HCT116 (cell line): ENCODE results near the gene PRPF39. TPM values are rescaled to one million over a fixed set of nuclear protein-coding genes. Genes with fewer than 3 reads are reported as not detected.
A peak's percentile ranks its signal among the peaks of the same experiment; 100 is the strongest.

Experiments
- ATAC-seq: fragments of 200-7000 bp; cut with Tn5 transposase; 2 replicates; pipeline ENCODE4 v1.9.1; 2020; ENCODE audit warnings: mild to moderate bottlenecking, moderate library complexity
- BruUV-seq: library from RNA; stranded (reverse); fragments of 400-500 nt; replicated peaks from 2 replicates; lab custom pipeline; 2021; lab: Mats Ljungman, UMichigan
- CTCF ChIA-PET: fragments of 300-600 bp; sonication (Branson Sonifier 250); formaldehyde crosslinking; loops from one replicate; lab custom pipeline; 2021; ENCODE audit warnings: antibody characterized with exemption; lab: Charles Lee
- POLR2A ChIA-PET: fragments of 300-600, 350-600 bp; sonication (Branson Sonifier 250); formaldehyde crosslinking; loops from one replicate; lab custom pipeline; 2021; ENCODE audit warnings: antibody characterized with exemption; lab: Charles Lee
- RAD21 ChIA-PET, 2 experiments: fragments of 300-600 bp; sonication (Branson Sonifier 250); formaldehyde crosslinking; loops; one replicate each; lab custom pipeline; 2023; ENCODE audit warnings: low total read pairs in 2 of 2; ENCODE audit not compliant: uncharacterized antibody in 2 of 2, unreplicated experiment in 2 of 2, low non-redundant PET in 1 of 2; lab: Charles Lee
- DNase-seq: peaks from one replicate; pipeline ENCODE4 v3.0.0-alpha.2; 2010; ENCODE audit warnings: low read depth, low spot score
- H2AFZ ChIP-seq: fragments of 200-600 bp; shearing (Covaris generic), sonication (generic); 2 replicates; pipeline ENCODE4 v1.6.1; 2017; ENCODE audit warnings: low read depth, mixed run types, mixed read lengths, antibody characterized with exemption, low read length; ENCODE audit not compliant: poor library complexity, severe bottlenecking
- H3K27ac ChIP-seq: 2 replicates; pipeline ENCODE4 v1.5.1; 2012; ENCODE audit warnings: low read depth, low read length
- H3K27me3 ChIP-seq: fragments of 200-600 bp; sonication (generic); 2 replicates; pipeline ENCODE4 v1.6.1; 2016; ENCODE audit warnings: mixed run types, low read length, mixed read lengths; ENCODE audit not compliant: insufficient read depth
- H3K36me3 ChIP-seq, 2 experiments: fragments of 200-500 bp in 1 of 2; fragments of 200-600 bp in 1 of 2; sonication (Bioruptor generic) in 1 of 2; sonication (generic) in 1 of 2; 2 replicates each; pipeline versions ENCODE4 v1.5.1 to v1.6.1; 2014 to 2016; ENCODE audit warnings: low read length in 2 of 2, inconsistent platforms in 1 of 2, mixed read lengths in 1 of 2, mixed run types in 1 of 2; ENCODE audit not compliant: insufficient read depth in 2 of 2, control insufficient read depth in 1 of 2
- H3K4me1 ChIP-seq, 2 experiments: fragments of 200-600 bp in 1 of 2; sonication (generic) in 1 of 2; 2 replicates each; pipeline versions ENCODE4 v1.5.1 to v1.6.1; 2012 to 2017; ENCODE audit warnings: low read length in 2 of 2, inconsistent platforms in 1 of 2, mild to moderate bottlenecking in 1 of 2, mixed read lengths in 1 of 2, mixed run types in 1 of 2, moderate library complexity in 1 of 2; ENCODE audit not compliant: insufficient read depth in 2 of 2, control insufficient read depth in 1 of 2
- H3K4me2 ChIP-seq: fragments of 200-600 bp; sonication (generic); 2 replicates; pipeline ENCODE4 v1.6.1; 2017; ENCODE audit warnings: mixed run types, low read length, mixed read lengths
- H3K4me3 ChIP-seq, 2 experiments: fragments of 200-600 bp in 1 of 2; sonication (generic) in 1 of 2; replicated peaks in 1 of 2; 2 replicates each; pipeline ENCODE4 v1.5.1; 2011 to 2016; ENCODE audit warnings: low read length in 2 of 2, control low read depth in 1 of 2, low read depth in 1 of 2, mild to moderate bottlenecking in 1 of 2, mixed read lengths in 1 of 2, mixed run types in 1 of 2
- H3K79me2 ChIP-seq: fragments of 200-600 bp; sonication (generic); 2 replicates; pipeline ENCODE4 v1.6.1; 2017; ENCODE audit warnings: mild to moderate bottlenecking, mixed run types, low read length, moderate library complexity, mixed read lengths; ENCODE audit not compliant: insufficient read depth
- H3K9ac ChIP-seq: fragments of 200-600 bp; sonication (generic); 2 replicates; pipeline ENCODE4 v1.6.1; 2016; ENCODE audit warnings: low read length, mixed read lengths
- H3K9me2 ChIP-seq: fragments of 200-600 bp; sonication (generic), shearing (Covaris generic); 2 replicates; pipeline ENCODE4 v1.6.1; 2017; ENCODE audit warnings: mixed run types, mild to moderate bottlenecking, moderate library complexity; ENCODE audit not compliant: insufficient read depth
- H3K9me3 ChIP-seq, 2 experiments: fragments of 200-500 bp in 1 of 2; fragments of 200-600 bp in 1 of 2; sonication (Bioruptor generic) in 1 of 2; sonication (generic) in 1 of 2; 2 replicates each; pipeline ENCODE4 v1.6.1; 2014 to 2017; ENCODE audit warnings: low read length in 2 of 2, mixed read lengths in 2 of 2, inconsistent platforms in 1 of 2, low read depth in 1 of 2, mild to moderate bottlenecking in 1 of 2, mixed run types in 1 of 2, moderate library complexity in 1 of 2; ENCODE audit not compliant: control insufficient read depth in 1 of 2, insufficient read depth in 1 of 2
- H4K20me1 ChIP-seq: fragments of 200-600 bp; sonication (generic), shearing (Covaris generic); 2 replicates; pipeline ENCODE4 v1.6.1; 2017; ENCODE audit warnings: mixed run types, mild to moderate bottlenecking, moderate library complexity; ENCODE audit not compliant: insufficient read depth
- CBX3 ChIP-seq: IDR thresholded peaks from 2 replicates; pipeline ENCODE4 v1.6.1; 2012; ENCODE audit warnings: low read depth
- CEBPB ChIP-seq: IDR thresholded peaks from 2 replicates; pipeline ENCODE4 v1.6.1; 2012; ENCODE audit warnings: low read depth
- EGR1 ChIP-seq: IDR thresholded peaks from 2 replicates; pipeline ENCODE4 v1.6.1; 2012; ENCODE audit warnings: low read depth
- EZH2 ChIP-seq: fragments of 200-600 bp; sonication (generic); IDR thresholded peaks from 2 replicates; pipeline ENCODE4 v1.6.1; 2017; ENCODE audit warnings: antibody characterized with exemption, mixed run types
- POLR2A ChIP-seq: IDR thresholded peaks from 2 replicates; pipeline ENCODE4 v1.7.0; 2011; ENCODE audit warnings: borderline replicate concordance; ENCODE audit not compliant: insufficient read depth, insufficient read length; ENCODE audit errors: extremely low read depth
- RAD21 ChIP-seq: IDR thresholded peaks from 2 replicates; pipeline ENCODE4 v1.6.1; 2012; ENCODE audit warnings: low read depth, mild to moderate bottlenecking
- SIN3A ChIP-seq: IDR thresholded peaks from 2 replicates; pipeline ENCODE4 v1.6.1; 2012; ENCODE audit warnings: low read depth
- SRF ChIP-seq: IDR thresholded peaks from 2 replicates; pipeline ENCODE4 v1.6.1; 2012; ENCODE audit warnings: low read depth
- YY1 ChIP-seq: IDR thresholded peaks from 2 replicates; pipeline ENCODE4 v1.6.1; 2011; ENCODE audit warnings: low read length, low read depth, moderate library complexity, mild to moderate bottlenecking; ENCODE audit not compliant: insufficient replicate concordance; ENCODE audit errors: extremely low read depth
- ZFX ChIP-seq: fragments of 450-650 bp; IDR thresholded peaks from 2 replicates; pipeline ENCODE4 v1.6.1; 2017
- intact Hi-C: fragments of 100-400 bp; cut with micrococcal nuclease; formaldehyde crosslinking; loops from 2 replicates; pipeline ENCODE4 v1.10.0; 2022
- total RNA-seq: library from RNA; stranded (reverse); gene quantifications from one replicate; pipeline ENCODE4 v1.2.1, GENCODE V29; 2021; ENCODE audit not compliant: unreplicated experiment
- TF ChIP-seq, protein P1 (sequence below): IDR thresholded peaks from 2 replicates; pipeline ENCODE4 v1.6.1; 2012
- TF ChIP-seq, protein P2 (sequence below): IDR thresholded peaks from 2 replicates; pipeline ENCODE4 v1.6.1; 2011; ENCODE audit warnings: mild to moderate bottlenecking, low read length, moderate library complexity; ENCODE audit not compliant: insufficient replicate concordance; ENCODE audit errors: extremely low read depth
- TF ChIP-seq, protein P3 (sequence below), 3 experiments: fragments of 200-600 bp in 1 of 3; sonication (generic) in 1 of 3; IDR thresholded peaks in 2 of 3; conservative IDR thresholded peaks in 1 of 3; 2 replicates each; pipeline ENCODE4 v1.5.1; 2012 to 2017; ENCODE audit warnings: low read depth in 2 of 3, low read length in 2 of 3, antibody characterized with exemption in 1 of 3, borderline replicate concordance in 1 of 3, control low read depth in 1 of 3, mild to moderate bottlenecking in 1 of 3, mixed read lengths in 1 of 3, mixed run types in 1 of 3, moderate library complexity in 1 of 3; ENCODE audit not compliant: insufficient read depth in 1 of 3
- TF ChIP-seq, protein P4 (sequence below): IDR thresholded peaks from 2 replicates; pipeline ENCODE4 v1.6.1; 2012

Gene PRPF39
- total RNA-seq, 1 experiment from 2014 or later, result 44.7 TPM

DNA sequence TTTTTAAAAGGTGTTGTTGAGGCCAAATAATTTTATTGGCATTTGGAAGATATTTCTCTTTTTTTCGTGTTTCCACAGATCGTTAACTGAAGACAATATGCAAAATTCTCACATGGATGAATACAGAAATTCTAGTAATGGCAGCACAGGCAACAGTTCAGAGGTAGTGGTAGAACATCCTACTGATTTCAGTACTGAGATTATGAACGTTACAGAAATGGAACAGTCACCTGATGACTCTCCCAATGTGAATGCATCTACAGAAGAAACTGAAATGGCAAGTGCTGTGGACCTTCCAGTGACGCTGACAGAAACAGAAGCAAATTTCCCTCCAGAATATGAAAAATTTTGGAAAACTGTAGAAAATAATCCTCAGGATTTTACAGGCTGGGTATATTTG is 11.2 kb downstream of the PRPF39 start (continued):
- no peak for TF ChIP-seq SIN3A
- TF ChIP-seq, protein P1, sequence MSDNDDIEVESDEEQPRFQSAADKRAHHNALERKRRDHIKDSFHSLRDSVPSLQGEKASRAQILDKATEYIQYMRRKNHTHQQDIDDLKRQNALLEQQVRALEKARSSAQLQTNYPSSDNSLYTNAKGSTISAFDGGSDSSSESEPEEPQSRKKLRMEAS, result no peak

DNA sequence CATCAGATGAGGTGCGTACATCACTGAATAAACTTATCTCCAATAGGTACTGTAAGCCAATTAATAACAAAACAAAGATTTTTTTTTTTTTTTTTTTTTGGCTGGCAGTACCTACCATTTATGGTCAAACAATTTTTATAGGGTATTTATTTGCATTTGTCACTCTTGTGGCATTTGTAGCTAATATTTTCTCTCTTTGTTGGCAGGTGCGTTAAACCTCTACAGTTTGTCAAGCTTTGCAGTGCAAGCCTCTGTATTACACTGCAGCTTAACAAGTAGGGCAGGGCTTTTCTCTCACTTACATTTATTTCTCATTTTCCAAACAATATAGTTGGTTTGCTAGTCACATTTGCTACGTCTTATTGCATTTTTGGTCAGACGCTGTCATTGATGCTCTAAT is 12.3 kb downstream of the PRPF39 start:
- Histone ChIP-seq H3K9ac (no peak overlapping the region), H3K4me2 (no peak overlapping the region), H3K36me3 (peaks cover 35 to 36% of the 10 kb centered on the region in 2 experiments), H3K79me2 (peaks cover 95% of the 10 kb centered on the region), H3K9me3 (no peaks in the 10 kb centered on the region), H3K4me3 (no peak overlapping the region), H4K20me1 (0 out of 2 replicates have a peak, but pooled peaks cover 5% of the 10 kb centered on the region), H2AFZ (no peak overlapping the region), H3K9me2 (no peaks in the 10 kb centered on the region), H3K27me3 (no peaks in the 10 kb centered on the region), H3K4me1 (no peaks in the 10 kb centered on the region), H3K27ac (no peak overlapping the region)
- ChIA-PET POLR2A (no interaction called here), RAD21 (no interaction called here), CTCF (no interaction called here)
- ATAC-seq (no peak), DNase-seq (no peak)
- intact Hi-C loops, result no loop called here
- BruUV-seq, result TSS peak; percentile 4
- TF ChIP-seq ZFX (no peak), SRF (no peak), CBX3 (no peak), EGR1 (no peak), YY1 (no peak), CEBPB (no peak), POLR2A (no peak), EZH2 (no peak), RAD21 (no peak)
- TF ChIP-seq, protein P2, sequence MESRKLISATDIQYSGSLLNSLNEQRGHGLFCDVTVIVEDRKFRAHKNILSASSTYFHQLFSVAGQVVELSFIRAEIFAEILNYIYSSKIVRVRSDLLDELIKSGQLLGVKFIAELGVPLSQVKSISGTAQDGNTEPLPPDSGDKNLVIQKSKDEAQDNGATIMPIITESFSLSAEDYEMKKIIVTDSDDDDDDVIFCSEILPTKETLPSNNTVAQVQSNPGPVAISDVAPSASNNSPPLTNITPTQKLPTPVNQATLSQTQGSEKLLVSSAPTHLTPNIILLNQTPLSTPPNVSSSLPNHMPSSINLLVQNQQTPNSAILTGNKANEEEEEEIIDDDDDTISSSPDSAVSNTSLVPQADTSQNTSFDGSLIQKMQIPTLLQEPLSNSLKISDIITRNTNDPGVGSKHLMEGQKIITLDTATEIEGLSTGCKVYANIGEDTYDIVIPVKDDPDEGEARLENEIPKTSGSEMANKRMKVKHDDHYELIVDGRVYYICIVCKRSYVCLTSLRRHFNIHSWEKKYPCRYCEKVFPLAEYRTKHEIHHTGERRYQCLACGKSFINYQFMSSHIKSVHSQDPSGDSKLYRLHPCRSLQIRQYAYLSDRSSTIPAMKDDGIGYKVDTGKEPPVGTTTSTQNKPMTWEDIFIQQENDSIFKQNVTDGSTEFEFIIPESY, result no peak
- TF ChIP-seq, protein P3, sequence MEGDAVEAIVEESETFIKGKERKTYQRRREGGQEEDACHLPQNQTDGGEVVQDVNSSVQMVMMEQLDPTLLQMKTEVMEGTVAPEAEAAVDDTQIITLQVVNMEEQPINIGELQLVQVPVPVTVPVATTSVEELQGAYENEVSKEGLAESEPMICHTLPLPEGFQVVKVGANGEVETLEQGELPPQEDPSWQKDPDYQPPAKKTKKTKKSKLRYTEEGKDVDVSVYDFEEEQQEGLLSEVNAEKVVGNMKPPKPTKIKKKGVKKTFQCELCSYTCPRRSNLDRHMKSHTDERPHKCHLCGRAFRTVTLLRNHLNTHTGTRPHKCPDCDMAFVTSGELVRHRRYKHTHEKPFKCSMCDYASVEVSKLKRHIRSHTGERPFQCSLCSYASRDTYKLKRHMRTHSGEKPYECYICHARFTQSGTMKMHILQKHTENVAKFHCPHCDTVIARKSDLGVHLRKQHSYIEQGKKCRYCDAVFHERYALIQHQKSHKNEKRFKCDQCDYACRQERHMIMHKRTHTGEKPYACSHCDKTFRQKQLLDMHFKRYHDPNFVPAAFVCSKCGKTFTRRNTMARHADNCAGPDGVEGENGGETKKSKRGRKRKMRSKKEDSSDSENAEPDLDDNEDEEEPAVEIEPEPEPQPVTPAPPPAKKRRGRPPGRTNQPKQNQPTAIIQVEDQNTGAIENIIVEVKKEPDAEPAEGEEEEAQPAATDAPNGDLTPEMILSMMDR (IDR thresholded peaks at IDR 0.05 in 2 of 3, conservative IDR thresholded peaks at IDR 0.05 in 1 of 3; ENCODE audit: borderline replicate concordance in 1 of 3, insufficient read depth in 1 of 3, low read depth in 2 of 3, low read length in 2 of 3), result no peak
- TF ChIP-seq, protein P4, sequence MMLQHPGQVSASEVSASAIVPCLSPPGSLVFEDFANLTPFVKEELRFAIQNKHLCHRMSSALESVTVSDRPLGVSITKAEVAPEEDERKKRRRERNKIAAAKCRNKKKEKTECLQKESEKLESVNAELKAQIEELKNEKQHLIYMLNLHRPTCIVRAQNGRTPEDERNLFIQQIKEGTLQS, result no peak
- TF ChIP-seq, protein P1, result no peak
- TF ChIP-seq, all 23 proteins: peak for 0
